ENCODE results near the gene ABTB2. TPM values are rescaled to one million over a fixed set of nuclear protein-coding genes. Genes with fewer than 3 reads are reported as not detected.

ABTB2 gene
- total RNA-seq, 4 donors from 2014 or later, result 2.9 to 8.2 (median 6.6) TPM

DNA sequence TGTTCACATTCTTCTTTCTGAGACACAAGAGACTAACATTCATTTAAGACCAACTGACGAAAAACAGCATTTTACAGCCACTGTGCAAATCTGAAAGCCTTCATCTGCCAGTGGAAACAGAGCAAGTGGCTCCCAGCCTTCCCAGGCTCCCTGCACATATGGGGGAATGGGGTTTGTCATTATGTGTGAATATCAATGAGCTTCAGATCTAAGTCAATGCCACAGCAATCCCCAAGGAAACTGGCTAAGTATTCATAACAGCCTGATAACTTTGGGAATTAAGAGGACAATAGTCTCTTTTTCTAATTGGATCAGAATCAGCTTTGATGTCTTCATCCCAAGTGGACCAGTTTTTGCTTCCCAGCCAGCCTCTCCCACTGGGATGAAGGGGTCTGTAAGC is 66.9 kb downstream of the ABTB2 start:
- Histone ChIP-seq H3K9me3 (no peaks in the 10 kb centered on the region), H3K27ac (no peak overlapping the region)
- intact Hi-C loops (cut with DNase I; ENCODE audit: low total_unique reads), result no loop called here

DNA sequence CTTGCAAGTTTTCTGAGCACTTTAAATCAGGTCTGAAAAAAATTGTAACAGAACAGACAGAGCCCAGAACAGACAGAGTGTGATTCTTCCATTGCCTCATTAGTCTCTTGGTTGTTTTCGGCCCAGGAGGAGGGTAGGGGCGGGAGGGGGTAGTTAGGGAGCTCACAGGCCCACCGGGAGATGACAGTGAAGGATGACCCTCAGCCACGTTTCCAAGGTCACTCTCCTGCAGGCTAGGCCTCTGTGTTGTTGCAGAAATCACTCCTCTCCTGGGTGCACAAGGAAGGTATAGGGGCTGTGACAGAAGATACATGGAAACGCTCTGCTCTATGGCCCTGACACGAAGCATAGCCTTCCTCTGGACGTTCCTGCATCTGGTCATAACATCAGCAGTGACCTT is 69.3 kb downstream of the ABTB2 start:
- TF ChIP-seq, protein P1, sequence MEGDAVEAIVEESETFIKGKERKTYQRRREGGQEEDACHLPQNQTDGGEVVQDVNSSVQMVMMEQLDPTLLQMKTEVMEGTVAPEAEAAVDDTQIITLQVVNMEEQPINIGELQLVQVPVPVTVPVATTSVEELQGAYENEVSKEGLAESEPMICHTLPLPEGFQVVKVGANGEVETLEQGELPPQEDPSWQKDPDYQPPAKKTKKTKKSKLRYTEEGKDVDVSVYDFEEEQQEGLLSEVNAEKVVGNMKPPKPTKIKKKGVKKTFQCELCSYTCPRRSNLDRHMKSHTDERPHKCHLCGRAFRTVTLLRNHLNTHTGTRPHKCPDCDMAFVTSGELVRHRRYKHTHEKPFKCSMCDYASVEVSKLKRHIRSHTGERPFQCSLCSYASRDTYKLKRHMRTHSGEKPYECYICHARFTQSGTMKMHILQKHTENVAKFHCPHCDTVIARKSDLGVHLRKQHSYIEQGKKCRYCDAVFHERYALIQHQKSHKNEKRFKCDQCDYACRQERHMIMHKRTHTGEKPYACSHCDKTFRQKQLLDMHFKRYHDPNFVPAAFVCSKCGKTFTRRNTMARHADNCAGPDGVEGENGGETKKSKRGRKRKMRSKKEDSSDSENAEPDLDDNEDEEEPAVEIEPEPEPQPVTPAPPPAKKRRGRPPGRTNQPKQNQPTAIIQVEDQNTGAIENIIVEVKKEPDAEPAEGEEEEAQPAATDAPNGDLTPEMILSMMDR (IDR thresholded peaks at IDR 0.05), result no peak
- no peak for TF ChIP-seq POLR2A (IDR thresholded peaks at IDR 0.05)
- Histone ChIP-seq H3K27ac (no peak overlapping the region), H3K27me3 (no peaks in the 10 kb centered on the region), H3K4me3 (no peak overlapping the region), H3K4me1 (no peaks in the 10 kb centered on the region), H3K36me3 (no peaks in the 10 kb centered on the region), H3K9me3 (no peaks in the 10 kb centered on the region)
- intact Hi-C loops (cut with DNase I; ENCODE audit: low total_unique reads), result no loop called here
- DNase-seq, result no peak

More for the DNA sequence above, 66.9 kb downstream of the ABTB2 start:
- TF ChIP-seq, protein P1 (IDR thresholded peaks at IDR 0.05), result no peak
- no peak for TF ChIP-seq POLR2A (IDR thresholded peaks at IDR 0.05)
- Histone ChIP-seq H3K36me3 (no peaks in the 10 kb centered on the region), H3K27me3 (no peaks in the 10 kb centered on the region), H3K4me1 (no peaks in the 10 kb centered on the region), H3K4me3 (no peak overlapping the region)
- no peak for DNase-seq

DNA sequence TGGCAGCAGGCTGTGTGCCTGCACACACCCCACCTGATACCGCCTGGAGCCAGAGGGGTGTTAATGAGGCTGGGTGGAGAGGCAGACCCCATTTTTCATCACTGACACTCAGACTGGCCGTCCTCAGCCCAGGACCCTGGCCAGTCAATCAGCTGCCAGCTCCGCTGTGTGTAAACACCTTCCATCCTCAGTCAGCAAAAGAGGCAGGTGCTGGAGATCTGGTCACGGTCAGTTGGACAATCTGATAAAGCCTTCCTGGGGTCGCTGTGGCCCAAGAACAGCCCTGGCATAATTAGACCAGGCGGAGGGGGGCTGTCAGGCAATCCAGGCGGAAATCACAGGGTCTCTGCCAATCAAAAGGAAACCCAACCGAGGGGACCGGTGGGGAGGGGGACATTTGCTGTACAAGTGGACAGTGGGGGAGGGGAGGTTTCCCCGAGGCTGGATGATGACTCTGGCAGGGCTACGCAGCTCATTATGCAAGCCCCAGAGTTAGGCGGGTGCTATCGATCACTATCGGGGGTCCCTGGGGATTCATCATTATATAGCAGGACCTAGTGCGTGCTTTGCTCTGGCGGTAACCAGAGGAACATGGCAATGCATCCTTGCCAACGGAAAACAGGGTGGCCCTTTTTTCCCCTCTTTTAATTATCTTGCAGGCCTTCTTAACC is 72.9 kb downstream of the ABTB2 start:
- Histone ChIP-seq H3K9me3 (no peaks in the 10 kb centered on the region), H3K27me3 (no peaks in the 10 kb centered on the region), H3K27ac (no peak overlapping the region), H3K4me1 (no peaks in the 10 kb centered on the region), H3K4me3 (no peak overlapping the region), H3K36me3 (no peaks in the 10 kb centered on the region)
- intact Hi-C loops (cut with DNase I; ENCODE audit: low total_unique reads), result no loop called here
- DNase-seq, result no peak
- no peak for TF ChIP-seq POLR2A (IDR thresholded peaks at IDR 0.05)
- TF ChIP-seq, protein P1 (IDR thresholded peaks at IDR 0.05), result no peak

DNA sequence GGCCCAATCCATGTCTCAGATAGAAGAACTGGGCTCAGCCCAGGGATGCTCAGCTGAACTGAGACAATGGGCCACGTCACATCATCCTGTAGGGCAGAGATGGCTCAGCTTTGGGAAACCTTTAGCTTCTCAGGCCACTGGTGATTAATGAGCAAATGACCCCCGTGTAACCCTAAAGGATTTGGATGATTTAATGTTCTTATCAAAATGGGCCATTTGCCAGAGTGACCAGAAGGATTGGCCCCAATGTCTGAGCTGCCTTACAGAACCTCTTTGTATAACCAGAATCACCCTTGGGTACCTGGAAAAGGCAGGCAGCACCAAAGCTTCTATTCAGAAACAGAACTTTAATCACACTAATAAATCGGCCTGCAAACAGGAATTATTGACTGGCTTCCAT is 73.7 kb downstream of the ABTB2 start:
- no peaks in the 10 kb centered on the region for H3K27me3 ChIP-seq

More for the DNA sequence above, 73.7 kb downstream of the ABTB2 start:
- no peak for DNase-seq
- H3K4me3 ChIP-seq, result no peak overlapping the region
- H3K36me3 ChIP-seq, result no peaks in the 10 kb centered on the region
- TF ChIP-seq, protein P1 (IDR thresholded peaks at IDR 0.05), result no peak
- TF ChIP-seq POLR2A (IDR thresholded peaks at IDR 0.05), result no peak
- no peak overlapping the region for H3K27ac ChIP-seq
- intact Hi-C loops (cut with DNase I; ENCODE audit: low total_unique reads), result no loop called here
- no peaks in the 10 kb centered on the region for H3K9me3 ChIP-seq
- H3K4me1 ChIP-seq, result no peaks in the 10 kb centered on the region
